Measurements from ENCODE around the gene IGSF3.

DNA sequence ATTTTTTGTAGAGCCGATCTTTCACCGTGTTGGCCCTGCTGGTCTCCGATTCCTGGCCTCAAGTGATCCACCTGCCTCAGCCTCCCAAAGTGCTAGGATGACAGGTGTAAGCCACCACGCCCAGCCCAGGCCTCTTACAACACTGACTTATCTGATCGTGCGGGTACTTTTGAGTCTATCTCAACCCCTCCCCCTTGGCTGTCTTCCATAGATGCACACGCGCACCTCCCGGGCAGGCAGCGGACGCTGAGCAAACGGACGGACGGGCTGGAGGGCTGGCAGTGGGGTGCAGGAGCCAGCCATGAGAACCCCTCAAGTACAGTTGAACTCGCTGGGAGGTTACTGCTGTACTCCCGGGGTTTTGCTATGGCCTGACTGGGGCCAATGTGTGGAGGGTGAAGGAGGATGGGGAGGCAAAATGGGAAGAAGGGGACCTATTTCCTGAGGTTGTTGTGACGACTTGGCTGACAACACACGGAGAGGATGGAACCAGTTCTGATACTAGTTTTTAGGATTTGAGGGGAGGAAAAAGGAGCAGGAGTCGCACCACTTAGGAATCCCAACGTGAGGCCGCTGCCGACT, 97.7 kb downstream of the IGSF3 start:
- TF ChIP-seq POLR2A (IDR thresholded peaks at IDR 0.05; ENCODE audit: control extremely low read depth in 1 of 2, low read depth in 2 of 2, low read length in 2 of 2), result no peak
- TF ChIP-seq, protein P1, sequence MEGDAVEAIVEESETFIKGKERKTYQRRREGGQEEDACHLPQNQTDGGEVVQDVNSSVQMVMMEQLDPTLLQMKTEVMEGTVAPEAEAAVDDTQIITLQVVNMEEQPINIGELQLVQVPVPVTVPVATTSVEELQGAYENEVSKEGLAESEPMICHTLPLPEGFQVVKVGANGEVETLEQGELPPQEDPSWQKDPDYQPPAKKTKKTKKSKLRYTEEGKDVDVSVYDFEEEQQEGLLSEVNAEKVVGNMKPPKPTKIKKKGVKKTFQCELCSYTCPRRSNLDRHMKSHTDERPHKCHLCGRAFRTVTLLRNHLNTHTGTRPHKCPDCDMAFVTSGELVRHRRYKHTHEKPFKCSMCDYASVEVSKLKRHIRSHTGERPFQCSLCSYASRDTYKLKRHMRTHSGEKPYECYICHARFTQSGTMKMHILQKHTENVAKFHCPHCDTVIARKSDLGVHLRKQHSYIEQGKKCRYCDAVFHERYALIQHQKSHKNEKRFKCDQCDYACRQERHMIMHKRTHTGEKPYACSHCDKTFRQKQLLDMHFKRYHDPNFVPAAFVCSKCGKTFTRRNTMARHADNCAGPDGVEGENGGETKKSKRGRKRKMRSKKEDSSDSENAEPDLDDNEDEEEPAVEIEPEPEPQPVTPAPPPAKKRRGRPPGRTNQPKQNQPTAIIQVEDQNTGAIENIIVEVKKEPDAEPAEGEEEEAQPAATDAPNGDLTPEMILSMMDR (IDR thresholded peaks at IDR 0.05; ENCODE audit: control extremely low read depth in 1 of 3, insufficient read depth in 1 of 3, low read depth in 1 of 3, low read length in 3 of 3), result no peak
- TF ChIP-seq POLR2AphosphoS5 (IDR thresholded peaks at IDR 0.05; ENCODE audit: low read depth, low read length), result no peak
- TF ChIP-seq NRF1 (IDR thresholded peaks at IDR 0.05; ENCODE audit: low read depth, low read length), result no peak
- TF ChIP-seq CEBPB (IDR thresholded peaks at IDR 0.05; ENCODE audit: low read depth, low read length), result no peak
- no peak for TF ChIP-seq BACH1 (IDR thresholded peaks at IDR 0.05; ENCODE audit: low read length)
- TF ChIP-seq EP300 (IDR thresholded peaks at IDR 0.05; ENCODE audit: borderline replicate concordance in 1 of 2, low read depth in 2 of 2, low read length in 2 of 2), result no peak
- no peak for TF ChIP-seq RAD21 (IDR thresholded peaks at IDR 0.05 in 1 of 2, conservative IDR thresholded peaks at IDR 0.05 in 1 of 2; ENCODE audit: low read depth in 2 of 2, low read length in 2 of 2)
- TF ChIP-seq BRCA1 (IDR thresholded peaks at IDR 0.05; ENCODE audit: low read depth, low read length), result no peak
- no peak for TF ChIP-seq KDM5A (IDR thresholded peaks at IDR 0.05; ENCODE audit: low read length)
- TF ChIP-seq TAF1 (IDR thresholded peaks at IDR 0.05; ENCODE audit: low read depth, low read length), result no peak
- no peak for TF ChIP-seq EGR1 (IDR thresholded peaks at IDR 0.05; ENCODE audit: borderline replicate concordance, low read depth, low read length)
- no peak for TF ChIP-seq SIX5 (IDR thresholded peaks at IDR 0.05; ENCODE audit: low read depth, low read length)

All from H1 (cell line).